CD14-positive monocyte (primary cell): ENCODE results near the gene SIK2. TPM values are rescaled to one million over a fixed set of nuclear protein-coding genes. Genes with fewer than 3 reads are reported as not detected.

ENCODE experiments used
- DNase-seq, 3 donors: peaks; one replicate each; pipeline ENCODE4 v3.0.0-alpha.2; 2011 to 2022
- H2AFZ ChIP-seq: 2 replicates; pipeline ENCODE4 v1.6.0; 2012; ENCODE audit warnings: mild to moderate bottlenecking, low read depth, low read length, inconsistent platforms; ENCODE audit not compliant: insufficient read depth, poor library complexity, severe bottlenecking
- H3K27ac ChIP-seq, 2 donors: 1 replicate in 1 of 2; 2 replicates in 1 of 2; pipeline ENCODE4 v1.5.1; 2012 to 2013; ENCODE audit warnings: low read length in 2 of 2, control low read depth in 1 of 2, inconsistent platforms in 1 of 2, low read depth in 1 of 2, mild to moderate bottlenecking in 1 of 2
- H3K27me3 ChIP-seq, 2 donors: one replicate each; pipeline versions ENCODE4 v1.6.0 to v1.6.1; 2011 to 2013; ENCODE audit warnings: low read length in 2 of 2; ENCODE audit not compliant: control insufficient read depth in 2 of 2, insufficient read depth in 2 of 2
- H3K36me3 ChIP-seq, 2 donors: replicated peaks in 1 of 2; 1 replicate in 1 of 2; 2 replicates in 1 of 2; pipeline versions ENCODE4 v1.5.1 to v1.6.1; 2012 to 2013; ENCODE audit warnings: low read length in 2 of 2, control low read depth in 1 of 2, inconsistent platforms in 1 of 2, mild to moderate bottlenecking in 1 of 2; ENCODE audit not compliant: insufficient read depth in 2 of 2, control insufficient read depth in 1 of 2
- H3K4me1 ChIP-seq, 2 donors: 1 replicate in 1 of 2; 2 replicates in 1 of 2; pipeline versions ENCODE4 v1.5.1 to v1.6.1; 2012 to 2013; ENCODE audit warnings: low read length in 2 of 2, control low read depth in 1 of 2, inconsistent platforms in 1 of 2, mild to moderate bottlenecking in 1 of 2, moderate library complexity in 1 of 2; ENCODE audit not compliant: insufficient read depth in 2 of 2, control insufficient read depth in 1 of 2
- H3K4me2 ChIP-seq: replicated peaks from 2 replicates; pipeline ENCODE3; 2012; ENCODE audit warnings: low read length, moderate library complexity, mild to moderate bottlenecking; ENCODE audit not compliant: poor library complexity, severe bottlenecking; ENCODE audit errors: extremely low read depth
- H3K4me3 ChIP-seq, 3 experiments: fragments of 200-600 bp in 1 of 3; sonication (generic) in 1 of 3; replicated peaks in 1 of 3; 1 replicate in 2 of 3; 2 replicates in 1 of 3; pipeline ENCODE4 v1.5.1; 2011 to 2013; ENCODE audit warnings: low read length in 3 of 3, mild to moderate bottlenecking in 3 of 3, control low read depth in 2 of 3, low read depth in 2 of 3, inconsistent platforms in 1 of 3, moderate library complexity in 1 of 3
- H3K79me2 ChIP-seq: 2 replicates; pipeline ENCODE4 v1.6.0; 2012; ENCODE audit warnings: mild to moderate bottlenecking, control low read depth, inconsistent platforms, low read length, moderate library complexity; ENCODE audit not compliant: insufficient read depth
- H3K9ac ChIP-seq: 2 replicates; pipeline ENCODE4 v1.6.0; 2017; ENCODE audit warnings: low read length, mild to moderate bottlenecking; ENCODE audit not compliant: insufficient read depth, poor library complexity, severe bottlenecking
- H3K9me3 ChIP-seq, 2 donors: replicated peaks in 1 of 2; 1 replicate in 1 of 2; 2 replicates in 1 of 2; pipeline versions ENCODE4 v1.5.1 to v1.6.1; 2012 to 2013; ENCODE audit warnings: low read length in 2 of 2, control low read depth in 1 of 2; ENCODE audit not compliant: control insufficient read depth in 1 of 2, insufficient read depth in 1 of 2
- H4K20me1 ChIP-seq: 2 replicates; pipeline ENCODE4 v1.6.0; 2012; ENCODE audit warnings: mild to moderate bottlenecking, low read length, control low read depth, moderate library complexity; ENCODE audit not compliant: insufficient read depth
- H3K27ac Mint-ChIP-seq, 7 donors: one replicate each; pipeline ENCODE4 v1.8.0; 2020; ENCODE audit warnings: mild to moderate bottlenecking in 7 of 7, mixed read lengths in 7 of 7, moderate library complexity in 6 of 7, inconsistent platforms in 2 of 7
- H3K27me3 Mint-ChIP-seq, 3 donors: one replicate each; pipeline ENCODE4 v1.8.0; 2021 to 2022; ENCODE audit warnings: low read depth in 3 of 3, mild to moderate bottlenecking in 3 of 3, mixed read lengths in 3 of 3, moderate library complexity in 3 of 3, inconsistent platforms in 1 of 3
- H3K36me3 Mint-ChIP-seq, 2 donors: one replicate each; pipeline ENCODE4 v1.8.0; 2020; ENCODE audit warnings: mixed read lengths in 2 of 2, inconsistent platforms in 1 of 2, mild to moderate bottlenecking in 1 of 2
- H3K4me1 Mint-ChIP-seq: one replicate; pipeline ENCODE4 v1.8.0; 2020; ENCODE audit warnings: mild to moderate bottlenecking, mixed read lengths
- H3K4me3 Mint-ChIP-seq, 2 donors: one replicate each; pipeline ENCODE4 v1.8.0; 2020; ENCODE audit warnings: mild to moderate bottlenecking in 2 of 2, mixed read lengths in 2 of 2, moderate library complexity in 1 of 2
- H3K9me3 Mint-ChIP-seq, 7 donors: one replicate each; pipeline ENCODE4 v1.8.0; 2020 to 2022; ENCODE audit warnings: mixed read lengths in 7 of 7, mild to moderate bottlenecking in 6 of 7, moderate library complexity in 6 of 7, inconsistent platforms in 2 of 7
- WGBS: methylation state at CpG from one replicate; pipeline ENCODE4 v1.1.5; 2013; ENCODE audit warnings: missing lambda C conversion rate; ENCODE audit not compliant: insufficient coverage; 5-methylcytosine and 5-hydroxymethylcytosine counted together
- intact Hi-C, 2 donors: fragments of 100-400 bp; cut with micrococcal nuclease; formaldehyde crosslinking; loops; one replicate each; pipeline versions ENCODE4 v1.15.0 to v1.15.1; 2023
- polyA plus RNA-seq, 3 donors: library from polyadenylated mRNA; depleted of rRNA in 1 of 3; unstranded in 2 of 3; stranded (reverse) in 1 of 3; fragments of 300-500 nt in 2 of 3; fragments of >200 nt in 1 of 3; fragmentation: Illumina TruSeq in 2 of 3; gene quantifications; 1 replicate in 2 of 3; 2 replicates in 1 of 3; pipeline ENCODE4 v1.2.3, GENCODE V29; 2012 to 2021
- TF ChIP-seq, protein P1 (sequence below): fragments of 200-600 bp; IDR thresholded peaks from one replicate; pipeline ENCODE4 v1.8.0; 2022; ENCODE audit warnings: antibody characterized with exemption, mild to moderate bottlenecking

SIK2 gene
- polyA plus RNA-seq, 3 donors: 0.16 to 8.8 (median 0.23) TPM

DNA sequence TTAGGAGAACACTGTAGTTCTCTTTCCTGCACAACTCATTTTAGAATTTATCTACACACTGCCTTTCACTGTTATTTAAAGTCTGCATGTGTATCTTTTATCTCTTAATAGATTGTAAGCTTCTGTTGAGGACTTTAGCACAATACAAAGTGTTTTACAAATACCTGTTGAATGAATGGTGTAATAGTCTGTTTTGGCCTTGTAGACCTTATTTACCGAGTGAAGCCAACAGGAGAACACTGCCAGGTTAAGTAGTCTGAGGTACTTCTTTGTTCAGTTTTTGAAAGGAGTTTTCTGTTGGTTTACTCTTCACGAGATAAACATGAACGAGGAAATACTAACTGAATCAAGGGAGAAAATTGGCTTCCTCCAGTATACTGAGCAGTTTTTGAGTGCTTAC lies 31.0 kb downstream of the SIK2 start:
- 90% methylated on average over 2 of the region's 3 CpGs for WGBS
- H3K4me3 Mint-ChIP-seq: no peak overlapping the region
- H3K27me3 Mint-ChIP-seq: peaks cover 0 to 1% (median 0%) of the 10 kb centered on the region in 3 donors
- Histone ChIP-seq H3K79me2 (no peaks in the 10 kb centered on the region), H3K27ac (no peak overlapping the region), H3K36me3 (peaks cover 4 to 50% of the 10 kb centered on the region in 2 donors), H3K4me1 (no peaks in the 10 kb centered on the region), H3K4me2 (no peak overlapping the region), H3K9me3 (no peaks in the 10 kb centered on the region), H3K4me3 (no peak overlapping the region), H3K9ac (no peak overlapping the region), H3K27me3 (no peaks in the 10 kb centered on the region), H2AFZ (no peak overlapping the region), H4K20me1 (peaks cover 4% of the 10 kb centered on the region)
- peaks cover 4% of the 10 kb centered on the region for H3K4me1 Mint-ChIP-seq
- TF ChIP-seq, protein P1, sequence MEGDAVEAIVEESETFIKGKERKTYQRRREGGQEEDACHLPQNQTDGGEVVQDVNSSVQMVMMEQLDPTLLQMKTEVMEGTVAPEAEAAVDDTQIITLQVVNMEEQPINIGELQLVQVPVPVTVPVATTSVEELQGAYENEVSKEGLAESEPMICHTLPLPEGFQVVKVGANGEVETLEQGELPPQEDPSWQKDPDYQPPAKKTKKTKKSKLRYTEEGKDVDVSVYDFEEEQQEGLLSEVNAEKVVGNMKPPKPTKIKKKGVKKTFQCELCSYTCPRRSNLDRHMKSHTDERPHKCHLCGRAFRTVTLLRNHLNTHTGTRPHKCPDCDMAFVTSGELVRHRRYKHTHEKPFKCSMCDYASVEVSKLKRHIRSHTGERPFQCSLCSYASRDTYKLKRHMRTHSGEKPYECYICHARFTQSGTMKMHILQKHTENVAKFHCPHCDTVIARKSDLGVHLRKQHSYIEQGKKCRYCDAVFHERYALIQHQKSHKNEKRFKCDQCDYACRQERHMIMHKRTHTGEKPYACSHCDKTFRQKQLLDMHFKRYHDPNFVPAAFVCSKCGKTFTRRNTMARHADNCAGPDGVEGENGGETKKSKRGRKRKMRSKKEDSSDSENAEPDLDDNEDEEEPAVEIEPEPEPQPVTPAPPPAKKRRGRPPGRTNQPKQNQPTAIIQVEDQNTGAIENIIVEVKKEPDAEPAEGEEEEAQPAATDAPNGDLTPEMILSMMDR: no peak
- DNase-seq: no peak
- no peak overlapping the region for H3K27ac Mint-ChIP-seq
- H3K36me3 Mint-ChIP-seq: peaks cover 22 to 31% of the 10 kb centered on the region in 2 donors
- intact Hi-C loops: no loop called here
- peaks cover 0 to 2% (median 0%) of the 10 kb centered on the region in 7 donors for H3K9me3 Mint-ChIP-seq

DNA sequence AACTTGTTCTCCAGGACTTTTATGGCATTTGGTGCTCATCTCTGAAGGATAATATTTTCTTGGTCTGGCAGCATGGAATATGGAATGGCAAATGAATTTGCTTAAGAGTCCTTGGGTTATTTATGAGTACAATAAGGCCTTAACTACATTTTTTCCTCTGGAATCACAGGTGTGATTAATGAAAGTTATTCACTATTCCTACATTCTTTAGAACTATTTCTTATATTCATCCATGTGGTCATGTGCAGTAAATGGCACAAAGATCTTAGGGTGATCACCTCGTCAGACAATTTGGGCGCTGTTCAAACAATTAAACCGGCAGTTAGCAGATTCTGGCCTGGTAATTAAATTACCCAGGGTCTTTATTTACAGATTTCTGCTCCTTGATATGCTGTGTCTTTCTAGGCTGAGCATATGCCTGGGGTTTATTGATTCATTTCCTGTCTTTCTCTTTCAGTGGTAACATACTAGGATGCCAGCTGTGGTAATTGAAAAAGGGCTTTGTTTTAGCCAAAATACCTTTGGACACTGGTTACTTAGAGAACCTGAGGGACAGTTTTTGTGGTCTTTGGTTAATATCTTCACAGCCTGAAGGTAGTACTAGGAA lies 31.6 kb downstream of the SIK2 start:
- Mint-ChIP-seq H3K36me3 (peaks cover 23 to 31% of the 10 kb centered on the region in 2 donors), H3K27me3 (peaks cover 0 to 1% (median 0%) of the 10 kb centered on the region in 3 donors), H3K9me3 (peaks cover 0 to 2% (median 0%) of the 10 kb centered on the region in 7 donors), H3K27ac (no peak overlapping the region), H3K4me3 (no peak overlapping the region), H3K4me1 (peaks cover 4% of the 10 kb centered on the region)
- peaks cover 6% of the 10 kb centered on the region for H4K20me1 ChIP-seq
- H3K36me3 ChIP-seq: peaks cover 4 to 46% of the 10 kb centered on the region in 2 donors
- H3K9me3 ChIP-seq: no peaks in the 10 kb centered on the region
- no peak overlapping the region for H3K27ac ChIP-seq
- WGBS: 60% methylated on average over 1 of the region's 3 CpGs
- H3K4me3 ChIP-seq: no peak overlapping the region
- no peak overlapping the region for H3K4me2 ChIP-seq
- H3K9ac ChIP-seq: no peak overlapping the region
- H3K27me3 ChIP-seq: no peaks in the 10 kb centered on the region
- no peak for DNase-seq
- H3K4me1 ChIP-seq: no peaks in the 10 kb centered on the region
- intact Hi-C loops: no loop called here
- TF ChIP-seq, protein P1: no peak
- no peaks in the 10 kb centered on the region for H3K79me2 ChIP-seq
- H2AFZ ChIP-seq: no peak overlapping the region
